DMS 273 (cell line): Measurements from ENCODE around the gene TTC33.
"Not testable (repeated sequence)": the region's sequence is repeated elsewhere in the genome, so short reads cannot be mapped to it uniquely, and the experiment has no call there.

Experiments
- DNase-seq: peaks from one replicate; lab custom pipeline; 2025; ENCODE audit not compliant: unreplicated experiment; lab: John Stamatoyannopoulos, UW

TTC33 gene

DNA sequence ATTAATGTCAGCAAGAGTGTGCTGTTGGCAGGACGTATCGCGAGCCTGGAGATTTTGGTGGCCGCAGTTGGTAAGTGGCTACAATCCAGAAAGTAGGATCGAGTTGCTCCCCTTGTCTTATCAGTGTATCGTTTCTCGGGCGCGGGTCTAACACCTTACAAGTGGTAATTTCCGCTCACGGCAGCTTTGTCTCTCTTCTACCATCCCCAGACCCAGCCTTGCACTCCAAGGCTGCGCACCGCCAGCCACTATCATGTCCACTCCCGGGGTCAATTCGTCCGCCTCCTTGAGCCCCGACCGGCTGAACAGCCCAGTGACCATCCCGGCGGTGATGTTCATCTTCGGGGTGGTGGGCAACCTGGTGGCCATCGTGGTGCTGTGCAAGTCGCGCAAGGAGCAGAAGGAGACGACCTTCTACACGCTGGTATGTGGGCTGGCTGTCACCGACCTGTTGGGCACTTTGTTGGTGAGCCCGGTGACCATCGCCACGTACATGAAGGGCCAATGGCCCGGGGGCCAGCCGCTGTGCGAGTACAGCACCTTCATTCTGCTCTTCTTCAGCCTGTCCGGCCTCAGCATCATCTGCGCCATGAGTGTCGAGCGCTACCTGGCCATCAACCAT lies 74.9 kb downstream of the TTC33 start:
- no peak for DNase-seq

DNA sequence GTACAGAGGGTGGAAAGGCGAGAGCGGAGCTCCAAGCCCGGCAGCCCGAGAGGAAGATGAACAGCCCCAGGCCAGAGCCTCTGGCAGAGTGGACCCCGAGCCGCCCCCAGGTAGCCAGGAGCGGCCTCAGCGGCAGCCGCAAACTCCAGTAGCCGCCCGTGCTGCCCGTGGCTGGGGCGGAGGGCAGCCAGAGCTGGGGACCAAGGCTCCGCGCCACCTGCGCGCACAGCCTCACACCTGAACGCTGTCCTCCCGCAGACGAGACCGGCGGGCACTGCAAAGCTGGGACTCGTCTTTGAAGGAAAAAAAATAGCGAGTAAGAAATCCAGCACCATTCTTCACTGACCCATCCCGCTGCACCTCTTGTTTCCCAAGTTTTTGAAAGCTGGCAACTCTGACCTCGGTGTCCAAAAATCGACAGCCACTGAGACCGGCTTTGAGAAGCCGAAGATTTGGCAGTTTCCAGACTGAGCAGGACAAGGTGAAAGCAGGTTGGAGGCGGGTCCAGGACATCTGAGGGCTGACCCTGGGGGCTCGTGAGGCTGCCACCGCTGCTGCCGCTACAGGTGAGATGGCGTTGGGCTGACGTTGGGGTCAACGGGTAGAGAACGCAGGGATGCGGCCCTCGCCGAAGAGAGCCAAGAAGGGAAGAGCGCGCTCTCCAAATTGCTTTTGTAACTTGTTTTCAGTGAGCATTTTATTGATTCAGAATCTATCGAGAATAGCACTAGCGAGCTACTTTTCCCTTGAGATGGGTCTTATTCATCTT lies 75.7 kb downstream of the TTC33 start, which contains the start of gene PTGER4:
Gene PTGER4 (plus strand): TSS at position 3 of the 769 bp plus-strand sequence. CDS start 1,079 bp downstream, outside the sequence.
- DNase-seq: peak; percentile 46

DNA sequence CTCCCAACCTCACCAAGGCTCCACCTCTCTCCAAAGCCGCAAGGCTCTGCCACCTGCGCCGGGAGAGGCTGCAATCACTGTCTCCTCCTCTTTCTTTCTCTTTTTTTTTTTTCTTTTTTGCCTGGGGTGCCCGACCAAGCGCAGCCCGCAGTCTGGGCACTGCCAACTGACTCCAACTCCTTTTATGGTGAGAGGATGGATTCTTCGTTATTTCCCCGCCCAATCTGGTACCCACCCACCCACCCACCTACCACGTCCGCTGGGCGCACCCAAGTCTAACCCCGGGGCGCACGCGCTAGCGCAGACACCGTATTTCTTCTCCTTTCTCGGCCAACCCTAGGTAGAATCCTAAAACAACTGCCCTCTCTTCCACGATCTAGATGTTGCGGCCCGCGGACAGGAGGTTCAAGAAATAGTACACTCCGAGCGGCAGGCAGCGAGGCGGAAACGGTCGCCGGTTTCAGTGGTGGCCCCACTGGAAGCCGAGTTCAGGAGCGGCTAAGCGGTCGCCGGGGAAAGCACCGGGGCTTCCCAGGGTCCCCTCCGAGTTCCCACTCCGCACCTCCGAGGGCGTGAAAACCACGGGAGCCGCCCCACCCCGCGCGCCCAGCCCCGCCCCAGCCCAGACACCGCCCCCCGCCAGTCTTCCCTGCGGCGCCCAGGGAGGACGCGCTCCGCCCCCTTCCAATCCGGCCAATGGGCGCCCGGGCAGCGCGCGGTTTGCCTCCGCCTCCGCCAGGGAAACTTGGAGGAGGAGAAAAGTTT lies 76.4 kb downstream of the TTC33 start:
- DNase-seq: peak; percentile 91

DNA sequence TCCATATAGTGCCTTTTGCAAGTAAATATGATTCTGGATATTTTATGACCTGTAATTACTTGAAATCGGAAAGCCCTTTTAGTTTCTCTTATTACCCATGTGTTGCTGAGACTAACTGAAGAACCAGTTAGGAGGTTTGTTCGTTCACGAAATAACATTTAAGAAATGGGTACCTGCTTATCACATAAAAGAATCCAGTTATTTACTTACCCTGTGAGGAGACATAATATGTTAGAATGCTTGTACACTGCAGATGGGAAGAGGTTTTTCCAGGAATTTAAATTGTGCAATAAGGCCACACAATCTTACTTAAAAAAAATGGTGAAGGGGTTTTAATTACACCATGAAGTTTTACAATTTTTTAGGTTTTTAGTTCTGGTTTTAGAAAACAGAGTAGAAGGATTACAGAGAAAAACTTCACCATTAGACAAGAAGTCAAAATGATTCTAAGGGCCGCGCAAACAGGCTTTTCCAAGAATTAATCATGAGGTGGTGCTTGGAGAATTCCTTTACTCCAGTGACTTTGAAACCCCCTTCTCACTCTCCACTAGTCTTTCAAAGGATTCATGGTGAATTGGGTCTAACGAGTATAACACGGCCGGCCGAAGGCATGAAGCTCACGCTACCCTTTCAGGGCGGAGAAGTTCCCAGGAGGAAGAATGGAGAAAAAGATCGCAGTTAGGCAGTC lies 77.2 kb downstream of the TTC33 start:
- DNase-seq: no peak

DNA sequence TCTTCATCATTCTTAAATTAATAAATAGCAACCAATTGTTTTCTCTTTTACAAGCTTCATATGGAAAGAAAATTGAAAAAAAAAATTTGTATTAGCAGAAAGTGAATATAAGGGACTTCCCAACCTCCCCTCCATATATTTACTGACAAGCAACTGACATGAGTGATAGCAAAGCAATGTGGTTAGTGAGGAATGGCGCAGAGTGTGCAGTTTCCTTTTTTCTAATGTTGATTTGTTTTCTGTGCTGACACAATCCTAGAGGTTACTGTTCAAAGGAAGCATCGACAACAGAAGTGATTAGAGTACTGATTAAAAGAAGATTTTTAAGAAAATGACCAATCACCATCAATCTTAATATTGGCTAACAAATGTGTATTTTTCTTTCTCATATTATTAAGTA lies 77.7 kb downstream of the TTC33 start:
- DNase-seq: no peak

DNA sequence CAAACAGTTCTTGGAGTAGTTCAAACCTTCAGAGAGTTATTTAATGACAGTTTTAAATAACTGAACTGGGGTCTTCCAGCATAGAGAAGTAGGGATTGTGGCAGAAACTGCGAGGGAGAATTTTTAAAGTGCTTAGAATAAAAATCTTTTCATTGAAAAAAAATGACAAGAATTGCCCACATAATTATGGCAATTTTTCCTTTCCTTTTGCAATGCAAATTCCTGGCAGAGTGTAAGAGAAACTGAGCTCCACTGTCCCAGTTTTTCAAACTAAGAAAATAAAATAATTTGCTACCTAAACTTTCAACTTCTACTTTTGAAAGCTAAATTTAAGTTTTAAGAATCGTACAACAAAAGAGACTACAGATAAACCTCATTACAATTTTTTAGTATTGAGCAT lies 78.3 kb downstream of the TTC33 start:
- no peak for DNase-seq

DNA sequence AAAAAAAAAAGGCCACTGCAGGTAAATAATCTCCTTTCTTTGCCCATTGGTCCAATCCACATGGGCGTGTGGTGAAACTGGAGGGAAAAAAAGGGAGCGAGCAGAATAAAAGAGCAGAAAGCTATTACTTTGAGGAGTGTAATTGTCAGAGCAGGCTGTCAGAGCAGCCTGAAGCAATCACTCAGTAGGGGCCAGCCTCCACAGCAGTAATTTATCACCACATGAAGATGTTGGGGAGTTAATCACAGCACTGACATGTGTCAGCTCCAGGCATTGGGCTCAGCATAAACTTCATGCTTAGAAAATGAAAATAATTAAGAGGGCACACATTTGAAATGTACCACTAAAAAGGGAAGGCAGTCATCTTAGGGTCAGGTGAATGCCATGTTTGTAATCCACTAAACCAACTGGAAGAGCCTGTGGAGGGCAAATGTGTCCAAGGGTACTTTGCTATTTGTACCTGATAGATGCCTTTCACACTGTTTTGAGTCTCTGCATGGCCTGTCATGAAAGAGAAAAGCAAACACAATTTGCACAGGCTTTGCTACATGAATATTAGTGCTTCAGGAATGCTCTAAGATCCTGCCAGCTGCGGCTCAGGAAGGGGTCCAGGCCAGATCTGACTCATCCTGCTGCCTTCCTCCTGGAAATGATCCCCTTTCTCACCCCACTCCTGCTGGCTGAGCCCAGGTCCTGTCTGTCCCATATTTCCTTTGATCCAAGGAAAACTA lies 79.0 kb downstream of the TTC33 start:
- peak; percentile 6 for DNase-seq

DNA sequence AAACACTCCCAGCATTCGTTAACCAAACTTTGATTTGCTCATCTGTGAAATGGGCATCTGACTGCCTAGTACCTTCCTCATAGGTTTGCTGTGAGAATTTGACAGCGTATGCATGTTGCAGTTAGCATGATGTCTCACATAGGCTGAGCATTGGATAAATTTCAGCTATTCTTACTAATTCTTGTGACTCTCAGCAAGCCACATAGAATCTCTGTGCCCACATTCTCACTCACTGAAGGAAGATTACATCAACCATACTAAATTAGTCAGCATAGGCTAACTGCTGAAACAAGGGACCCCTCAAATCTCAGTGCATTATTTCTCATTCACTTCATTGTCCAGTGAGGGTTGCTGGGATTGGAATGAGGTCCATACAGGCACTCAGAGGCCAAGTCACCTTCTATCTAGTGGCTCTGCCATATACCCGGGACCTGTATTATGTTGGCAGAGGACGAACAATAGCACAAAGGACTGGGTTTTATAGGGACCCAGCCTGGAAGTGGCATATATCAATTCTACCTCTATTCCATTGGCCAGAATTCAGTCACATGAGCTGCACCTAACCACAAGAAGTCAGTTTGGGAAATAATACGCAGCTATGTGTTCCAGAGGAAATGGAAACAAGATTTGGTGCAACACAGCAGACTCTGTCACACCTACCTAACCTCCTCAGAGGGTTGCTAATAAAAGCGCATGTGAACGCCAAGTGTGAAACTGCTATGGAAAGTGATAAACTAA lies 80.2 kb downstream of the TTC33 start:
- no peak for DNase-seq

DNA sequence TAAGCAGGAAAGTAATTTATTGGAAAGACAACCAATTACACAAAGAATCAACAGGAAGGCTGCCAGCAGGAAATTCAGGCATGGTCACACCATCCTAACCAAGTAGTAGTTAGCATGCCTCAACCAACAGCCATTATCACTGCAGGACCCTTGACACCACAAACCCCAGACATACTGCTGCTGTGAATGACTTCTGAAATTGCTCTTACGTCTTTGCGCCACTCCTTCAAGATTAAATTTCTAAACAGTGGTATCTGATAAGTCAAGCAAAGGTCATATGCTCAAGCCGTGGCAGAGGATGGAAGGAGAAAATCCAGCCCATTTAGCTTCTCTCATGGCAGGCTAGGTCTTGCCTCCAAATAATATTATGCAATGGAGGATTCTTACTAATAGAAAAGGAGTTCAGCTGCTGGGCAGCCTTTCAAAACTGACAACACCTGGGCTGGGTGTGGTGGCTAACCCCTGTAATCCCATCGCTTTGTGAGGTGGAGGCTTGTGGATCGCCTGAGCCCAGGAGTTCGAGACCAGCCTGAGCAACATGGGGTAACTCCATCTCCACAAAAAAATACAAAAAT lies 81.0 kb downstream of the TTC33 start:
- DNase-seq: no peak

DNA sequence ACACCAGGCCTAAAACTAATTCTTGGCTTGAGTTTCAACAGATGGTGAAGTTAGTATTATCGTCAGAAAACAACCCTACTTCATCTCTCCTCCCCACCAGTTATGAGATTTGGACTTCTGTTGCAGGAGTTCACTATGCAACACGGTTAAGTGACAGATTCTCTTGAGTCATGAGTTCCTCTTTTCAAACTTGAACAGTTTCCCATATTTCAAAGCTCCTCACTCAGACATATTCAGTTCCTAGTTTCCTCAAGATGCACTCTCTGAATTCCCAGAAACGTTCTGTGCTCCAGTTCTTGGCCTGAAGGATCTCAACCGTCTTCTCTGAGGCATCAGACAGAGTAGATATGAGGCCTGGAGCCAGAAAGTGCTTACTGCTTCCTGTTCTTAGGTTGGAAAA lies 83.3 kb downstream of the TTC33 start:
- no peak for DNase-seq

DNA sequence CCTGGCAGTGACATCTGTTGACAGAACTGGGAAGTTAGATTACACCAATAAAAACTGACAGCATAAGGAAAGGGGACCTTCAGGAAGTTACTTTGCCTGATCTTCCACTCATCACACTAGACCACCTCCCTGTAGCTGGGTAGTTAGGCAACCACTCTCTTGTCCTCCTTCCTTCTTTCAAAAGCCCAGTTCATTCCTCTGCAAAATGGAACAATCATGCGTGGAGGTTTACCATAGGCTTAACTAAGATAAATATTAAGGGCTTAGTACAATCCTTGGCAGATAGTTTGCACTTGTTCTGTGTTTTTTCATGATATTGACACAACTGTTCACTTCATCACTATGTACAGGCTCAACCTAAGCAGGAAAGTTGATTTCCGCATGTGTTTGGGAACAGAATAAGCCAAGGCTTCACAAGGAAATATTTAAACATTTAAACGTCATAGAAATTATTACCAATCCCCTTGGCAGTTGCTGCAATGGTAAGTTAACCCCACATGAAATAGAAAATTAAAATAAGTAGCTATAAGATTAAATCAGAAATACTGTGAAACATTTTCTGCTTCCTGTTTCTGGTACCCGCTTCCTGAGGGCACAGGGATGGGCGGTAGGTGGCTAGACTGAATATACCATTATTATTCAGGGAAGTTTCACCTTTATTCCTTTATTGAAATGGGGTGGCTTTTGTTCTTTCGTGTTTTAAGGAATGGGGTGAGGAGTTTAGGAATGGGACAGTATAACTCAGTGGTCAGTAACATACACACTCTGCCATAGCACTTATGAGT lies 86.0 kb downstream of the TTC33 start:
- no peak for DNase-seq

DNA sequence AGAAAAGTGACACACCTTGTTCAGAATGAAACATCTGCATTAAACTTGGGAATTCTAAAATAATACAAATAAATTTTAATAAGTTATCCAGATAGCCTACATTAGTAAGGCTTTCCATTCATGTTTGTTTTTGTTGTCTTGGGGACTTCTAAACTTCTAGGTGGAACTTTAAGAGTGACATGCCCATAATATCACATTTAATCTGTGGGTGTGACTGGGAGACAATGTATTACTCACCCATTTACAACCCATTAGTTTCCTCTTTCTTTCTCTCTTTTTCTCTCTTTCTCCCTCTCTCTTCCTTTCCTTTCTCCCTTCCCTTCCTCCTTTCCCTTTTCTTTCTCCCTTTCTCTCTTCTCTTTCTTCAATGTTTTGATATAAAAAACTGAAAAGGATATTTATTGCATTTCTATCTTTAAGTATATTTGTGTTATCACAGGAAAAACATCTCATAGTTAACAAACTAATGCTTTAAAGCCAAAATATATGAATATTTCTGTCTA lies 88.5 kb downstream of the TTC33 start:
- no peak for DNase-seq

DNA sequence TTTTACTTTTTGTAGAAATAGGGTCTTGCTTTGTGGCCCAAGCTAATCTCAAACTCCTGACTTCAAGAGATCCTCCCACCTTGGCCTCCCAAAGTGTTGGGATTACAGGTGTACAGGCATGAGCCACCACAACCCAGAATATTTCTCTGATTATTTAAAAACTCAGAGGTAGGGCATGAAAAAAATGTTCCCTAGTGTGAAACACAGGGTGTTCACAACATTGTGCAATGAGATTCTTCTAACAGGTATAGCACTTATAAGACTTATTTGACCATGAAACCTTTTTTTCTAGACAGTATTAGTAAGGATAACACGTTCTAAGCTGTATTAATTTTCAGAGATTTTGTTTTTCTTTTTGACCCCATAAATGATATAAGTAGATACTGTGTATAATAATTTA lies 89.1 kb downstream of the TTC33 start:
- no peak for DNase-seq

DNA sequence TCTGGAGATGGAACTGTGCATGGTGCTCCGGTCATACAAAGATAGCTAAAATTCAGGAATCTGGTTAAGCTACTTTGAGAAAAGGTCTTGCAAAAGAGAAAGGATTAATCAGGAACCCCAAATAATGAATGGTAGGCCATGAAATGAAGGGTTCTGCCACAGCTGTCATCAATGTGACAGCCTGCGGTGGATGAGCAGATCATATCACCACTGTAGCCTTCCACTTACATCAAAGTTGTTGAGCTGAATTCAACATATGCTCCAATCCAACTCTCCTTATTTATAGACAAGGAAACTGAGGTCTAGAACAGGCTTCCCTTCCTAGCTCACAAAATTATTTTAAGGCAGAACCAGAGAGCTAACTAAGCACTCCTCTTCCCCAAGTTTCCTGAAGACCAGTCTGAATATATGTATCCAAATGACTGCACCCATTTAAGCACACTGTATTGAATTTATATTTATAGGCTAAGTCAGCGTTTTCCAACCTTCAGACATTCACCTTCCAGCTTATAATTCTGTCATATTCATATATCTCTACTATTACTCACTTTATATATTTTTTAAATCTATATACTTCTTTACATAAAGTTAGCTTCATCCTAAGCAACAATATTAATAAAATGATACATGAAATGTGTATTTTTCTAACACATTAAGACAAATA lies 90.0 kb downstream of the TTC33 start:
- DNase-seq: no peak

DNA sequence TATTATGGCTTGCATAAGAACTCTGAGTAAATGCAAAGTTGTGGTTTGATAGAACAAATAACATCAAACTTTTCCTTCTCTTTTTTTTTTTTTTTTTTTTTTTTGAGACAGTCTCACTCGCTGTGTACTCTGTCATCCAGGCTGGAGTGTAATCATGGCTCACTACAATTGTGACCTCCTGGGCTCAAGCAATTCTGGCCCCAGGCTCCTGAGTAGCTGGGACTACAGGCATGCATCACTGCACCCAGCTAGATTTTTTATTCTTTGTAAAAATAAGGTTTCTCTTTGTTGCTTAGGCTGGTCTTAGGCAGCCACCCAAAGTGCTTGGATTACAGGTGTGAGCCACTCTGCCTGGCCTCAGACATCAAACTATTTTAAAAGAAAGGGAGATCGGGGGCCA lies 95.0 kb downstream of the TTC33 start:
- no peak for DNase-seq

DNA sequence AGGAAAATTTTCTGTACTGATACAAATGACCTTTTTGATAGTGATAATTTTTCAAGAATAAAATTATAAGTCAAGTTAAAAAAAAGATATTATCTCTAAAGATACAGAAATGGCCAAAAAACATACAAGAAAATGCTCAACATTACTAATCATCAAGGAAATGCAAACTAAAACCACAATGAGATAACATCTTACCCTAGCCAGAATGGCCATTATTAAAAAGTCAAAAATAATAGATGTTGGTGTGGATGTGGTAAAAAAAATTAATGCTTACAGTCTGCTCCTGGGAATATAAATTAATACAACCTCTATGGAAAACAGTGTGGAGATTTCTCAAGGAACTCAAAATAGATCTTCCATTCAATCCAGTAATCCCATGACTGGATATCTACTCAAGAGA lies 99.0 kb downstream of the TTC33 start:
- no peak for DNase-seq

DNA sequence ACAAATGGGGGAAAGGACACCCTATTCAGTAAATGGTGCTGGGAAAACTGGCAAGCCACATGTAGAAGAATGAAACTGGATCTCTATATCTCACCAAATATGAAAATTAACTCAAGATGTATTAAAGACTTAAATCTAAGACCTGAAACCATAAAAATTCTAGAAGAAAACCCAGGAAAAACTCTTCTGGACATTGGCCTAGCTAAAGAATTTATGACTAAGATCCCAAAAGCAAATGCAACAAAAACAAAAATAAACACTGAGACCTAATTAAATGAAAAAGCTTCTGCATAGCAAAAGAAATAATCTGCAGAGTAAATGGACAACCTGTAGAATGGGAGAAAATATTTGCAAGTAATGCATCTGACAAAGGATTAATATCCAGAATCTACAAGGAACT lies 99.7 kb downstream of the TTC33 start:
- not testable (repeated sequence) for DNase-seq

DNA sequence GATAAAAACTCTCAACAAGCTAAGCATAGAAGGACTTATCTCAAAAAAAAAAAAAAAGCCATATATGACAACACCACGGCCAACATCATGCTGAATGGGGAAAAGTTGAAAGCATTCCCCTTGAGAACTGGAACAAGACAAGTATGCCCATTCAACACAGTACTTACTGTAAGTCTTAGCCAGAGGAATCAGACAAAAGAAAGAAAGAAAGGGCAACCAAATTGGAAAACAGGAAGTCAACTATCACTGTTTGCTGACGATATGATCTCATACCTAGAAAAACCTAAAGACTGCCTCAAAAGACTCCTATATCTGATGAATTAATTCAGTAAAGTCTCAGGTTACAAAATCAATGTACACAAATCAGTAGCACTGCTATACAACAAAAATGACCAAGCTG lies 100.6 kb downstream of the TTC33 start:
- no peak for DNase-seq
